MM.1S (cell line): ENCODE measurements around the gene MSANTD2.

Experiments used
- CTCF ChIP-seq: fragments of 300-600 bp; sonication (generic); IDR thresholded peaks from 2 replicates; pipeline ENCODE4 v1.5.1; 2016; ENCODE audit warnings: antibody characterized with exemption, low read length, mixed read lengths
- EZH2 ChIP-seq: fragments of 300-600 bp; sonication (generic); optimal IDR thresholded peaks from 2 replicates; pipeline ENCODE3; 2017; ENCODE audit warnings: low read depth, mild to moderate bottlenecking, antibody characterized with exemption, low read length, mixed read lengths

DNA sequence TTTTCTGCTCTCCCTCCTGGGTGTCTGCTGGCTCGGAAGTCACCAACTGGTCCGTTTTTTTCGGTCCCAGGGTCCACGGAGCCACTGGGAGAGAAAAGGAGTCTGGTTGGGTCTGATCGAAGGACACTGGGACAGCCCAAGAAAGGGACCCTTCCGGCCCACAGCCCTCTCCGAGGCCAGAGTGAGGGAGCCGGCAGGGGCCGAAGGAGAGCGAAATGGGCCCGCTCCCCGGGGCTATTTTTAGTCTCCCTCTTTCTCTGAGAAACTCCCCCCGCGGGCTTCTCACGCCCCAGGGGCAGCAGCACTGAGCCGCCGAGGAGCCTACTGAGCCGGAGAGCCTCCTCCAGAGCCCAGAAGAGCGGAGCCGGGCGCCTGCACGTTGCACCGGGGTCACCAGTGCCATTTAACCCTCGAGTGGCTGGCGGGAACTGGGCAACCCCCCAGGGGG is 40.0 kb downstream of the MSANTD2 start:
- TF ChIP-seq CTCF = no peak
- no peak for TF ChIP-seq EZH2
